Measurements from ENCODE around the gene INCENP.

- TF ChIP-seq SIN3A (IDR thresholded peaks at IDR 0.05; ENCODE audit: borderline replicate concordance, low read depth, low read length) (no peak), CTCF (IDR thresholded peaks at IDR 0.05) (no peak), POLR2AphosphoS5 (IDR thresholded peaks at IDR 0.05; ENCODE audit: low read depth, low read length) (no peak), MXI1 (IDR thresholded peaks at IDR 0.05; ENCODE audit: low read depth, low read length) (no peak), GABPA (IDR thresholded peaks at IDR 0.05; ENCODE audit: low read depth) (no peak), TAF1 (IDR thresholded peaks at IDR 0.05; ENCODE audit: borderline replicate concordance, low read depth, low read length) (no peak), RCOR1 (IDR thresholded peaks at IDR 0.05; ENCODE audit: low read length) (no peak), RAD21 (IDR thresholded peaks at IDR 0.05; ENCODE audit: low read length) (no peak), EZH2phosphoT487 (IDR thresholded peaks at IDR 0.05; ENCODE audit: borderline replicate concordance, low read depth) (no peak)
Measured at GRCh38 chr11:62128835-62129234, 5.0 kb downstream of the INCENP start.

Data from SK-N-SH (cell line).